WTC11 (cell line): Measurements from ENCODE around the gene CPNE2.

Source experiments
- CTCF ChIP-seq: fragments of 200-600 bp; IDR thresholded peaks from 2 replicates; pipeline ENCODE4 v1.8.0; 2022; ENCODE audit warnings: antibody characterized with exemption
- MAX ChIP-seq: sonication (generic); formaldehyde crosslinking; IDR thresholded peaks from 2 replicates; pipeline ENCODE4 v1.8.0; 2022; ENCODE audit warnings: mild to moderate bottlenecking, missing genetic modification reagents
- NFE2L1 ChIP-seq: sonication (generic); formaldehyde crosslinking; IDR thresholded peaks from 2 replicates; pipeline ENCODE4 v1.8.1; 2023; ENCODE audit warnings: missing genetic modification reagents
- NFYB ChIP-seq: sonication (generic); formaldehyde crosslinking; conservative IDR thresholded peaks from 2 replicates; pipeline ENCODE4 v1.8.0; 2022; ENCODE audit warnings: low read depth, missing genetic modification reagents
- SOX15 ChIP-seq: fragments of 250-450 bp; sonication (Bioruptor Pico); IDR thresholded peaks from 2 replicates; pipeline ENCODE4 v1.9.0; 2021; ENCODE audit warnings: mild to moderate bottlenecking

- TF ChIP-seq MAX (CRISPR knock-in tag) (no peak), NFYB (no peak), SOX15 (CRISPR knock-in tag) (no peak), CTCF (no peak), NFE2L1 (CRISPR knock-in tag) (no peak)
These were observed 63.4 kb downstream of the CPNE2 start for GRCh38 chr16:57155702-57156350.
